GM23338 (cell line): ENCODE data around the gene SEC11A. TPM values are rescaled to one million over a fixed set of nuclear protein-coding genes. Genes with fewer than 3 reads are reported as not detected.
A peak's percentile ranks its signal among the peaks of the same experiment; 100 is the strongest.

Experiments used
- ATAC-seq: fragments of 200-7000 bp; cut with Tn5 transposase; 3 replicates; pipeline ENCODE4 v1.9.1; 2020
- DNase-seq: peaks from one replicate; pipeline ENCODE4 v3.0.0-alpha.2; 2015; ENCODE audit warnings: low spot score
- H2AFZ ChIP-seq: fragments of 200-600 bp; sonication (generic); 2 replicates; pipeline ENCODE4 v1.8.0; 2016; ENCODE audit warnings: antibody characterized with exemption, mild to moderate bottlenecking, moderate library complexity
- H3F3A ChIP-seq: fragments of 200-600 bp; sonication (generic); replicated peaks from 2 replicates; pipeline ENCODE4 v1.8.0; 2017; ENCODE audit warnings: antibody characterized with exemption, mixed run types, low read depth
- H3K27ac ChIP-seq: fragments of 200-600 bp; sonication (generic); 2 replicates; pipeline ENCODE4 v1.6.1; 2016; ENCODE audit warnings: low read depth
- H3K27me3 ChIP-seq: fragments of 200-600 bp; sonication (generic); 2 replicates; pipeline ENCODE4 v1.8.0; 2016; ENCODE audit warnings: mild to moderate bottlenecking, mixed run types, moderate library complexity; ENCODE audit not compliant: insufficient read depth
- H3K36me3 ChIP-seq: fragments of 200-600 bp; sonication (generic); 2 replicates; pipeline ENCODE4 v1.8.0; 2016; ENCODE audit warnings: mild to moderate bottlenecking; ENCODE audit not compliant: insufficient read depth
- H3K4me1 ChIP-seq: fragments of 200-600 bp; sonication (generic); 2 replicates; pipeline ENCODE4 v1.8.0; 2016; ENCODE audit warnings: mild to moderate bottlenecking, moderate library complexity; ENCODE audit not compliant: insufficient read depth
- H3K4me2 ChIP-seq: fragments of 200-600 bp; sonication (generic); 2 replicates; pipeline ENCODE4 v1.7.1; 2017; ENCODE audit warnings: mixed run types
- H3K4me3 ChIP-seq: fragments of 200-600 bp; sonication (generic); 2 replicates; pipeline ENCODE4 v1.6.1; 2016; ENCODE audit warnings: mixed run types
- H3K79me2 ChIP-seq: fragments of 200-600 bp; sonication (generic); replicated peaks from 2 replicates; pipeline ENCODE4 v1.8.0; 2017; ENCODE audit warnings: mild to moderate bottlenecking; ENCODE audit not compliant: insufficient read depth
- H3K9me2 ChIP-seq: fragments of 200-600 bp; sonication (generic); 2 replicates; pipeline ENCODE4 v1.8.0; 2017; ENCODE audit not compliant: insufficient read depth
- H4K20me1 ChIP-seq: fragments of 200-600 bp; sonication (generic); replicated peaks from 2 replicates; pipeline ENCODE4 v1.8.0; 2017; ENCODE audit warnings: mild to moderate bottlenecking; ENCODE audit not compliant: insufficient read depth
- H3K27ac Mint-ChIP-seq: 2 replicates; pipeline ENCODE4 v1.8.0; 2020; ENCODE audit warnings: inconsistent platforms, mild to moderate bottlenecking, moderate library complexity, mixed read lengths
- H3K27me3 Mint-ChIP-seq: 3 replicates; pipeline ENCODE4 v1.8.0; 2022; ENCODE audit warnings: low read depth, mild to moderate bottlenecking, moderate library complexity, mixed read lengths, inconsistent platforms; ENCODE audit not compliant: insufficient read depth, poor library complexity
- H3K36me3 Mint-ChIP-seq: 3 replicates; pipeline ENCODE4 v1.8.0; 2021; ENCODE audit warnings: low read depth, mild to moderate bottlenecking, inconsistent platforms, moderate library complexity, mixed read lengths
- H3K4me1 Mint-ChIP-seq: 3 replicates; pipeline ENCODE4 v1.8.0; 2020; ENCODE audit warnings: mild to moderate bottlenecking, inconsistent platforms, mixed read lengths
- H3K4me3 Mint-ChIP-seq: 3 replicates; pipeline ENCODE4 v1.8.0; 2021; ENCODE audit warnings: moderate library complexity, mild to moderate bottlenecking, inconsistent platforms, mixed read lengths
- H3K9me3 Mint-ChIP-seq: 3 replicates; pipeline ENCODE4 v1.8.0; 2020; ENCODE audit warnings: moderate library complexity, mild to moderate bottlenecking, inconsistent platforms, mixed read lengths
- CTCF ChIP-seq, 2 experiments: fragments of 200-600 bp in 1 of 2; sonication (generic) in 1 of 2; conservative IDR thresholded peaks; 2 replicates each; pipeline versions ENCODE4 v1.5.1 to v1.6.1; 2016 to 2017; ENCODE audit warnings: antibody characterized with exemption in 2 of 2, low read depth in 2 of 2, mild to moderate bottlenecking in 2 of 2, moderate library complexity in 1 of 2
- ETS1 ChIP-seq: IDR thresholded peaks from 2 replicates; pipeline ENCODE4 v1.6.1; 2016; ENCODE audit warnings: antibody characterized with exemption
- EZH2 ChIP-seq: fragments of 200-600 bp; sonication (generic); IDR thresholded peaks from one replicate; pipeline ENCODE4 v1.8.0; 2017; ENCODE audit warnings: antibody characterized with exemption, mild to moderate bottlenecking, low read depth; ENCODE audit not compliant: unreplicated experiment
- JUNB ChIP-seq: IDR thresholded peaks from one replicate; pipeline ENCODE4 v1.6.1; 2016; ENCODE audit warnings: antibody characterized with exemption; ENCODE audit not compliant: unreplicated experiment
- NANOG ChIP-seq: IDR thresholded peaks from 2 replicates; pipeline ENCODE4 v1.6.1; 2016; ENCODE audit warnings: antibody characterized with exemption, borderline replicate concordance
- REST ChIP-seq: IDR thresholded peaks from one replicate; pipeline ENCODE4 v1.6.1; 2018; ENCODE audit warnings: antibody characterized with exemption; ENCODE audit not compliant: unreplicated experiment
- STAT1 ChIP-seq: IDR thresholded peaks from one replicate; pipeline ENCODE4 v1.6.1; 2016; ENCODE audit warnings: antibody characterized with exemption; ENCODE audit not compliant: unreplicated experiment
- ZNF331 ChIP-seq: fragments of 250-450 bp; sonication (Bioruptor Pico); IDR thresholded peaks from 2 replicates; pipeline ENCODE4 v1.5.0; 2020; ENCODE audit warnings: low read depth, mild to moderate bottlenecking, moderate library complexity
- ZNF462 ChIP-seq: fragments of 250-450 bp; sonication (Bioruptor Pico); IDR thresholded peaks from 2 replicates; pipeline ENCODE4 v1.5.0; 2020; ENCODE audit warnings: mild to moderate bottlenecking, moderate library complexity
- polyA plus RNA-seq: library from polyadenylated mRNA; unstranded; fragments of >200 nt; fragmentation: Nextera tagmentation; extraction: Ambion mirVana; gene quantifications from 2 replicates; pipeline ENCODE4 v1.2.1, GENCODE V29; 2016
- total RNA-seq: library from RNA; depleted of rRNA; stranded (reverse); fragments of >200 nt; shearing (Covaris generic); gene quantifications from 2 replicates; pipeline ENCODE4 v1.2.3, GENCODE V29; 2014

SEC11A gene
- total and polyA plus RNA-seq, 2 experiments from 2014 or later = 191 to 257 TPM

GRCh38 chr15:84741121-84741520 lies 25.2 kb upstream of the SEC11A start:
- Histone ChIP-seq H3F3A (0 out of 2 replicates have a peak, but pooled peaks cover 5% of the 10 kb centered on the region), H4K20me1 (0 out of 2 replicates have a peak, but pooled peaks cover 3% of the 10 kb centered on the region), H2AFZ (no peak overlapping the region), H3K4me1 (peaks cover under 1% of the 10 kb centered on the region; the same call in 1 of the 2 replicates), H3K4me3 (no peak overlapping the region), H3K9me2 (no peaks in the 10 kb centered on the region), H3K27me3 (no peaks in the 10 kb centered on the region), H3K27ac (0 out of 2 replicates have a peak overlapping the region, but pooled peaks have one; percentile 14), H3K36me3 (no peaks in the 10 kb centered on the region), H3K79me2 (no peaks in the 10 kb centered on the region), H3K4me2 (no peak overlapping the region)
- DNase-seq (no peak), ATAC-seq (peak; percentile 41; the same call in 2 of the 3 replicates)
- Mint-ChIP-seq H3K36me3 (no peaks in the 10 kb centered on the region; the same call in 2 of the 3 replicates), H3K4me1 (peaks cover 17% of the 10 kb centered on the region), H3K9me3 (no peaks in the 10 kb centered on the region), H3K4me3 (no peak overlapping the region), H3K27ac (no peak overlapping the region), H3K27me3 (no peaks in the 10 kb centered on the region)
- TF ChIP-seq NANOG (no peak), REST (no peak), ZNF331 (CRISPR knock-in tag) (no peak), STAT1 (no peak), JUNB (no peak), ETS1 (no peak)

GRCh38 chr15:84740691-84741090 lies 24.8 kb upstream of the SEC11A start:
- 0 out of 2 replicates have a peak overlapping the region, but pooled peaks have one; percentile 14 for H3K27ac ChIP-seq
- no peaks in the 10 kb centered on the region for H3K36me3 ChIP-seq
- no peak overlapping the region for H3K4me3 Mint-ChIP-seq
- peaks cover 5% of the 10 kb centered on the region for H3K4me1 ChIP-seq
- DNase-seq (no peak), ATAC-seq (no peak)
- no peaks in the 10 kb centered on the region for H3K79me2 ChIP-seq
- H2AFZ ChIP-seq = no peak overlapping the region
- H3F3A ChIP-seq = 0 out of 2 replicates have a peak, but pooled peaks cover 4% of the 10 kb centered on the region
- no peak overlapping the region for H3K4me2 ChIP-seq
- H3K9me2 ChIP-seq = no peaks in the 10 kb centered on the region
- no peaks in the 10 kb centered on the region for H3K27me3 ChIP-seq
- H4K20me1 ChIP-seq = 0 out of 2 replicates have a peak, but pooled peaks cover 3% of the 10 kb centered on the region
- H3K4me1 Mint-ChIP-seq = peaks cover 17% of the 10 kb centered on the region
- no peaks in the 10 kb centered on the region for H3K9me3 Mint-ChIP-seq
- no peaks in the 10 kb centered on the region; the same call in 2 of the 3 replicates for H3K36me3 Mint-ChIP-seq
- H3K27ac Mint-ChIP-seq = no peak overlapping the region
- no peaks in the 10 kb centered on the region for H3K27me3 Mint-ChIP-seq
- H3K4me3 ChIP-seq = no peak overlapping the region
- no peak for TF ChIP-seq ZNF462 (CRISPR knock-in tag)
- TF ChIP-seq CTCF (conservative IDR thresholded peaks at IDR 0.05; ENCODE audit: low read depth in 2 of 2) = no peak
- TF ChIP-seq EZH2 = no peak
- no peak for TF ChIP-seq STAT1
- no peak for TF ChIP-seq NANOG
